GM21786 (cell line): Measurements from ENCODE around the gene RNF220.

Source experiments
- ATAC-seq: cut with Tn5 transposase; IDR thresholded peaks from one replicate; pipeline ENCODE4 v1.9.1; 2021; ENCODE audit not compliant: unreplicated experiment

RNF220 gene

DNA sequence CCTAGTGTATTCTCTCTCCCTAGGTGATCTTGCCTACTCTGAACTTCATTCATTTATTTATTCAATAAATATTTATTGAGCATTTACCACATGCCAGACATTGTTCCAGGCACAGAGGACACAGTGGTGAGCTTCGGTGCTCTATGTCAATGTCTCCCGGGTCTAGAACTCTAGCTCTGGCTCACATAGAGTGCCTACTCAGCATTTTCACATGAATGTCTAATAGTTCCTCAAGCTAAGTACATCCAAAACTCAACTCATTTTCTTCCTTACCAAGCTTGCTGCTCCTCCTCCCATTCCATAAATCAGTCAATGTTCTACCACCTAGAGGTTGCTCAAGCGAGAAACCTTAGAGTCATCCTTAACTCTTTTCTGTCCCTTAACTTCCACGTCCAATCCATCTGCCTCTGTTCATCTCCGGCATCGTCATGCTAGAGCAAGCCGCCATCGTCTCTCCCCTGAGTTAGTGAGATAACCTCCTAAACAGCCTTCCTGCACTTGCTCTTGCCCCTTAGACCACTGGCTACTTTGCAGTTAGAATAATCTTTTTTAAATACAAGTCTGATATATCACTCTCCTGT lies 201.7 kb downstream of the RNF220 start:
- no peak for ATAC-seq

DNA sequence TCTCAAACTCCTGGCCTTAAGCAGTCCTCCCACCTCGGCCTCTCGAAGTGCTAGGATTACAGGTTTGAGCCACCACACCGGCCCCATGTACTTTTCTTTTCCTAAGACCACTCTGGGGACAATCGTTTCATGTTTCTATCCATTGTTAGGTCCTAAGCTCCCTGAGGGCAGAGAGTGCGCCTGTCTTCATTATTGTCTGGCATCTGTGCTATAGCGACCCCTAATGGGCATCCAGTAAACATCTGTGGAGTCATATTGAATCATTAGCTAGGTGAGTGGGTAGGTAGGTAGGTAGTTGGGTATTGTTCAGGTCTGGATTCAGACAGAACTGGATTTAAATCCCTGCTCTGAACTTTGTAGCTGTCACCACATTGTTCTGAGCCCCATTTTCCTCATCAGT lies 203.1 kb downstream of the RNF220 start:
- no peak for ATAC-seq

DNA sequence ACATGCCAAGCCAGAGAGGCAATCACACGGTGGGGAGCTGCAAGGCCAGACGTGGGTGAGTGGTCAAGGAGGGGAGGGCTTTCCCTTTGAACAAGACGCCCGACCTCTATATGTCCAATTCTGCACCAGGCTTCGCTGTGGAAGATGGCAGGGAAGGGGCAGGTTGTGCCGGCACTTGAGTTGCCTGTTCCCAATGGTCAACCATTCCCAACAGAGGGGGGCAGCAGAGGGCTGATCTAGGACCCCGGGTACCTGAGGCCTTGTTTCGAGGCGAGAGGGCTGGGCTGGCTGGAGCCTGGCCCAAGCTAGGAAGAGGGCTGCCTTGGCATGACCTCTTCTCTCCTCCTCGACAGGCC lies 204.3 kb downstream of the RNF220 start:
- ATAC-seq, result no peak

GRCh38 chr1:44609768-44610526 lies 204.9 kb downstream of the RNF220 start:
- ATAC-seq, result no peak

DNA sequence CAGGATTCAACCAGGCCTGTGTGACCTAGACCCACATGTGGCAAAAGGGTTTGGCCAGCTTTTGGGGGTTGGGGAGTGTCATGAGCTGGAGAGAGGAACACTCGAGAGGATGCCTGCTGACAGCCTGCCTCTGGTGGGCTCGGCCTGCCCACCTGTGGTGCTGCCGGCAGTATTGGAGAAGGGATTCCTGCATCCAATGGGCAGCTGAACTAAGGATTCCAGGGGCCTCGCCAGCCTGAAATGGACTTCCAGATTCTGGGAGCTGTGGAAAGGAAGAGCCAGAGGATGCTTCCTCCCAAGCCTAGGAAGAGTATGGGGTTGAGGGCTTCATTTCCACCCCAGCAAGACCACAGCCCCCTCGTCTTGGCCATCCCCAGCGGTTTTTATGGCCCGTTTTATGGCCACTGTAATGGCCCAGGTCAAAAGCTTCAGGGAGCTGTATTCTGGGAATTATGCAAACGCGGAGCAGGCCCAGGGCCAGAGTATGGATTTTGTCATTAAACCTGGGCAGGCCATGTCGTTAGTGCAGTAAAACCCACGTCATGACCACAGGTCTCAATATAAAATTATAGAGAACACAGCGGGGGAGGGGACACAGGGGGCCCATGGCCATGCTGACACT lies 205.6 kb downstream of the RNF220 start:
- no peak for ATAC-seq

DNA sequence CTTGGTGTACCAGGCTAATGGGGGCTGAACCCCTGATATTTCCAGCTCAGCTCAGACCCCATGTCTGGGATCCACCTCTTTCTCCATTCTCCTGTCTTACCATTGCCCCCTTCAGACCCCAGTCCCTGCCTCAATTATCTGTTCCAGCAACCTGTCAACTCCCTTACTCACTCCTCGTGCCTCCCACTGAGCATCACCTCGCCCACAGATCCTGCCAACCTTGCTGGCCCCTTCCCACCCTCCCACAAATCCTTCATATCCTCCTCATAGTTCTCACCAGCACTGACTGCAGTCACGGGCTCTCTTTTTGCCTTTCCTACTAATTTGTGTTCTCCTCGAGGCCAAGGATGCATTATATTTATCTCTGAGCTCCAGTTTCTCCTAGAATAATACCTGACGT lies 206.4 kb downstream of the RNF220 start:
- ATAC-seq, result no peak

GRCh38 chr1:44611866-44612265 lies 206.8 kb downstream of the RNF220 start:
- ATAC-seq, result no peak

- ATAC-seq, result no peak
Measured at GRCh38 chr1:44613941-44614340, 208.9 kb downstream of the RNF220 start.

- ATAC-seq, result no peak
Measured at GRCh38 chr1:44616284-44616990, 211.4 kb downstream of the RNF220 start.

- no peak for ATAC-seq
Measured at GRCh38 chr1:44616991-44617702, 212.1 kb downstream of the RNF220 start.

- no peak for ATAC-seq
Measured at GRCh38 chr1:44617703-44618029, 212.6 kb downstream of the RNF220 start.

DNA sequence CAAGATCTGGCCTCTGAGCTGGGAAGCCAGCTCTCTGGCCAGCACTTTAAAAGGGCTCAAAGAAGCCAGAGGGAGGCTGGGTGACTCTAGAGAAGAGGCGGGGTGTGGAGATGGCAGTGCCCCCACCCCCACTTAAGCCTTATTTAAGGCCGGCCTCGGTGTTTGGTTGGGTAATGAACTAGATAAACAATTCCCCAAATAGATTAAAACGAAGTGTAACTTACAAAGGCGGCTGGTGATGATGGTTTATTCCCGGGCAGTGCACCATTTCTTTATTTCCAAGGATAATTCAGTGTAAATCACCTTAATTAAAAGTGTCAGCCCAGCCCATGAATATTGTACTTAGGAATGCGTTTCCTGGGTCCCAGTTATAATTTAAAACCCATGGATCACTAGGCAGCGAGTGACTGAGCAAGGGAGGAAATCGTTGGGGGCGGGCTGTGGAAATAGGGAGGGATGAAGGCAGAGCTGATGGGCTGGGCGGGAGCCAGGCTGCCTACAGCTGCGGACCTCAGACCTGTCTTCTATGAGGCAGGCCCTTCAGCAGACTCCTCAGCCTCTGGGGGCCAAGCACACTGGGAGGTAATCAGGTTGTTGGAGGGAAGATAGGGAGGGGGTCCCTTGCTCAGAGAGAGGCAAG lies 214.3 kb downstream of the RNF220 start:
- no peak for ATAC-seq

DNA sequence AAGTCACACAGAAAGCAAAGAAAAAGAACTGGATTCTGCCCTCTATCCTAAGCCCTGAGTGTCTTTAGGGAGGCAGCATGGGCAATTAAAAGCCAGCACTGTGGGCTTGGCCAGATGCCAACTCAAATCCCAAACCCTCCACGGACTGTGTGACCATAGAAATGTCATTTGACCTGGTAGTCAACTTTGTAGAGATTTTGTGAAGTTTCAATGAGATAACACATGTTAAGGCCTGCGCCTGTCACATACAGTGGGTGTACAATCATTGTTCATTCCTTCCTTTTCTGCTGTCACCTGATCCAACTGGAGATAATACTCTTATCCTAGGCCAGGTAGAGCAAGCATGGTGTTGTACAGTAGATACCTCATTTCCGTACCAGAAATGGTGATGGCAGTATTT lies 215.0 kb downstream of the RNF220 start:
- no peak for ATAC-seq

- ATAC-seq, result no peak
Measured at GRCh38 chr1:44621841-44622286, 216.8 kb downstream of the RNF220 start.

DNA sequence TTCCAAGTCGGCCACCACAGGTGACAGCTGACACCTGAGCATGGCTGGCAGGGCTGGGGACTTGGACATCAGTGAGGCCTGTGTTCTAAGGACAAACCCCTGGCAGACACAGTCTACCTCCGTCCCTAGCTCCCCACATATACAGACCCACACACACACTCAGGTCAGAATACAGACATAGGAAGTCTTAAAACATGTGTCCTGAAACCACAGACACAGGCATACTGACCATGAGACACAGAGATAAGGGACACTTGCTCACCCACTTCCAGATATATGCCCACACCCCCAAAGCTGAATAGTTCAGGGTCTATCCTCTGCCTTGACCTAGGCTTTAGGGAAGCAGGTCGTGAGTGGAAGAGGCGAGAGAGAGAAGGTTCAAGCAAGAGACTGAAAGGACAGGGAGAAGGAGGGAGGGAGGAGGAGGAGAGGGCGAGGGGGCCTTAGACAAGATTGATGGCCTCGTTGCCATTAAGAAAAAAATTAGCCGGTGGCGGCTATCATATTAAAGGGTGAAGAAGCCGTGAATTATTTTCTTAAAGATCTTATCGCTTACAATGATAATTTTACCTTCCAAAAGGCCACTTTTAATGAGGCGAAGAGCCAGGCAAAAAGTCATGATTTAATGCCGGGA lies 219.3 kb downstream of the RNF220 start:
- no peak for ATAC-seq

GRCh38 chr1:44625348-44625747 lies 220.3 kb downstream of the RNF220 start:
- no peak for ATAC-seq

DNA sequence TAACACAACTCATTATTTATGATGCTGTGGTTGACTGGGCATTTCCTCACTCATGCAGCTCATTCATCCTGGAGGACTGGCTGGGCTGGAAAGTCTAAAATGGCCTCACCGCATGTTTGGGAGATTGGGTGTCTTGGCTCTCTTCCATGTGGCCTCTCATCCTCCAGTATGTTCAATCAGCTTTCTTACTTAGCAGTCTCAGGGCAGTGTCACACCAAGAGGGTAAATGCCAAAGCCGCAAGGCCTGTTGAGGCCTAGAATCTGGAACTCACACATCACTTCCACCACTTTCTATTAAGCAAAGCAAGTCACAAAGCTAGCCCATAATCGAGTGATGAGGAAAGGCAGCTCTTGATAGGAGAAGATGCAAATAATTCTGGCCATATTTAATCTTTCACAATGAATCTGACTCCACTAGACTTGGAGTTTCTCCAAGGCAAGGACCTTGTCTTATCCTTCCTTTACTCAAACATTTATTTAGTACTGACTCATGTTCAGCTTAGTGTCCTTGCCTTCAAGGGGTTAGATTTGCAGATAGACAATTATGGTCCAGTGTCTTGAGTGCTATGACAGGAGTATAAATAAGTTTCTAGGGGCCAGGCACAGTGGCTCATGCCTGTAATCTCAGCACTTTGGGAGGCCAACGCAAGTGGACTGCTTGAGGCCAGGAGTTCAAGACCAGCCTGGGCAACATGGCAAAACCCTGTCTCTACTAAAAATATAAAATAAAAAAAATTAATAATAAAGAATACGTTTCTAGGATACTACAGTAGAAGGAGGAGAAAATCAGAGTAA lies 224.1 kb downstream of the RNF220 start:
- ATAC-seq, result no peak

DNA sequence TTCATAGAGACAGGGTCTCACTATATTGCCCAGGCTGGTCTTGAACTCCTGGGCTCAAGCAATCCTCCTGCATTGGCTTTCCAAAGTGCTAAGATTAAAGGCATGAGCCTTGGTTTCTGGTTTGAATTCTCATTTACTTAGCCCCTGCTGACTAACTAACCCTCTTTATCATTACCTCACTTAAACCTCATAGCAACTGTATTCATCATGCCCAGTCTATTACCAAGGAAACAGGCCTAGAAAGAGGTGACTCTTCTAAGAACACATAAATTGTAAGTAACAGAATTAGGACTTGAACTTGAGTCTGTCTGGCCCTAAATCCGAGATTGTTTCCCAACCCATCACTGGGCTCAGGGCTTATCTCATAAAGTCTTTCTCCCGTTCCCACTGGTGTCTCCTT lies 225.1 kb downstream of the RNF220 start:
- no peak for ATAC-seq

- no peak for ATAC-seq
Measured at GRCh38 chr1:44631333-44631646, 226.2 kb downstream of the RNF220 start.
